ENCODE results near the gene CPLX1.
"Not testable (repeated sequence)": the region's sequence is repeated elsewhere in the genome, so short reads cannot be mapped to it uniquely, and the experiment has no call there.

Gene CPLX1

GRCh38 chr4:790466-790820, 35.5 kb downstream of the CPLX1 start:
- no peak for DNase-seq

- DNase-seq, result no peak
Observed at GRCh38 chr4:789571-790465, 36.1 kb downstream of the CPLX1 start.

- no peak for DNase-seq
Observed at GRCh38 chr4:788636-789297, 37.2 kb downstream of the CPLX1 start.

- DNase-seq, result no peak
Observed at GRCh38 chr4:788006-788635, 37.8 kb downstream of the CPLX1 start.

- DNase-seq, result no peak
Observed at GRCh38 chr4:787561-787981, 38.4 kb downstream of the CPLX1 start.

- DNase-seq, result no peak
Observed at GRCh38 chr4:786861-787300, 39.0 kb downstream of the CPLX1 start.

- no peak for DNase-seq
Observed at GRCh38 chr4:786074-786741, 39.7 kb downstream of the CPLX1 start.

GRCh38 chr4:785332-786073, 40.4 kb downstream of the CPLX1 start:
- DNase-seq, result no peak

GRCh38 chr4:784401-785331, 41.3 kb downstream of the CPLX1 start:
- no peak for DNase-seq

- peak; percentile 98 for DNase-seq
Observed at GRCh38 chr4:781493-782216, 44.3 kb downstream of the CPLX1 start.

- no peak for DNase-seq
Observed at GRCh38 chr4:780716-781492, 45.0 kb downstream of the CPLX1 start.

- DNase-seq, result not testable (repeated sequence)
Observed at GRCh38 chr4:780255-780654, 45.7 kb downstream of the CPLX1 start.

- DNase-seq, result no peak
Observed at GRCh38 chr4:779555-779954, 46.4 kb downstream of the CPLX1 start.

GRCh38 chr4:777520-778262, 48.2 kb downstream of the CPLX1 start:
- no peak for DNase-seq

GRCh38 chr4:776743-777441, 49.0 kb downstream of the CPLX1 start:
- no peak for DNase-seq

GRCh38 chr4:775485-775884, 50.4 kb downstream of the CPLX1 start:
- not testable (repeated sequence) for DNase-seq

- DNase-seq, result not testable (repeated sequence)
Observed at GRCh38 chr4:774419-775092, 51.4 kb downstream of the CPLX1 start.

- no peak for DNase-seq
Observed at GRCh38 chr4:773214-773613, 52.7 kb downstream of the CPLX1 start.
